Glutamatergic neuron (in vitro differentiated cells): ENCODE measurements around the gene RGS19. TPM values are rescaled to one million over a fixed set of nuclear protein-coding genes. Genes with fewer than 3 reads are reported as not detected.

Experiments used
- DNase-seq: peaks from one replicate; pipeline ENCODE4 v3.0.0; 2022
- H3K27ac Mint-ChIP-seq: one replicate; pipeline ENCODE4 v1.8.0; 2020; ENCODE audit warnings: mild to moderate bottlenecking, mixed read lengths, inconsistent platforms; ENCODE audit not compliant: unreplicated experiment
- H3K27me3 Mint-ChIP-seq: one replicate; pipeline ENCODE4 v1.8.0; 2020; ENCODE audit warnings: mild to moderate bottlenecking, moderate library complexity, mixed read lengths, inconsistent platforms; ENCODE audit not compliant: unreplicated experiment
- H3K36me3 Mint-ChIP-seq: one replicate; pipeline ENCODE4 v1.8.0; 2020; ENCODE audit warnings: mild to moderate bottlenecking, mixed read lengths, inconsistent platforms; ENCODE audit not compliant: unreplicated experiment
- H3K4me1 Mint-ChIP-seq: one replicate; pipeline ENCODE4 v1.8.0; 2020; ENCODE audit warnings: mild to moderate bottlenecking, low read depth, mixed read lengths, inconsistent platforms; ENCODE audit not compliant: unreplicated experiment
- H3K4me3 Mint-ChIP-seq: one replicate; pipeline ENCODE4 v1.8.0; 2020; ENCODE audit warnings: mild to moderate bottlenecking, mixed read lengths, inconsistent platforms; ENCODE audit not compliant: unreplicated experiment
- H3K9me3 Mint-ChIP-seq: one replicate; pipeline ENCODE4 v1.8.0; 2020; ENCODE audit warnings: mild to moderate bottlenecking, moderate library complexity, mixed read lengths, inconsistent platforms; ENCODE audit not compliant: unreplicated experiment
- CTCF ChIP-seq: fragments of 200-600 bp; sonication (generic); IDR thresholded peaks from one replicate; pipeline ENCODE4 v1.5.0; 2021; ENCODE audit not compliant: partially characterized antibody, unreplicated experiment
- total RNA-seq: library from RNA; stranded (reverse); fragmentation: NEBNext Ultra II Directional; extraction: Animal tissue kit (Norgen Biotek cat#: 25700); gene quantifications from one replicate; pipeline ENCODE4 v1.2.1, GENCODE V29; 2021; ENCODE audit not compliant: unreplicated experiment

RGS19 gene
- total RNA-seq, 1 donor from 2014 or later = 4.4 TPM

GRCh38 chr20:64083804-64084684 lies 4.7 kb upstream of the RGS19 start, which contains the start of gene LKAAEAR1:
LKAAEAR1 (minus strand) TSS chr20:64084398; CDS start chr20:64084219, 179 bp downstream.
- H3K27ac Mint-ChIP-seq = peak within 1 kb of the TSS; percentile 75
- peak; percentile 20 for TF ChIP-seq CTCF

GRCh38 chr20:64083378-64083803 lies 4.1 kb upstream of the RGS19 start:
- Mint-ChIP-seq H3K4me3 (peak overlapping the region; percentile 57), H3K9me3 (peaks cover 19% of the 10 kb centered on the region), H3K4me1 (peaks cover 9% of the 10 kb centered on the region), H3K27me3 (peaks cover 29% of the 10 kb centered on the region), H3K36me3 (peaks cover 11% of the 10 kb centered on the region), H3K27ac (no peak overlapping the region)
- TF ChIP-seq CTCF = peak; percentile 60
- DNase-seq = peak; percentile 90

More at GRCh38 chr20:64083804-64084684, 4.7 kb upstream of the RGS19 start, which contains the start of gene LKAAEAR1:
- Mint-ChIP-seq H3K9me3 (peaks cover 25% of the 10 kb centered on the region), H3K27me3 (peaks cover 34% of the 10 kb centered on the region), H3K36me3 (peaks cover 16% of the 10 kb centered on the region), H3K4me3 (peak within 1 kb of the TSS; percentile 93), H3K4me1 (peaks cover 9% of the 10 kb centered on the region)
- DNase-seq = no peak

GRCh38 chr20:64082820-64083377 lies 3.6 kb upstream of the RGS19 start:
- Mint-ChIP-seq H3K9me3 (peaks cover 14% of the 10 kb centered on the region), H3K27me3 (peaks cover 25% of the 10 kb centered on the region), H3K27ac (no peak overlapping the region), H3K4me3 (peak overlapping the region; percentile 57), H3K36me3 (peaks cover 8% of the 10 kb centered on the region), H3K4me1 (peaks cover 9% of the 10 kb centered on the region)
- DNase-seq = no peak
- no peak for TF ChIP-seq CTCF

GRCh38 chr20:64082126-64082731 lies 2.9 kb upstream of the RGS19 start:
- Mint-ChIP-seq H3K4me1 (peaks cover 9% of the 10 kb centered on the region), H3K27ac (no peak overlapping the region), H3K9me3 (peaks cover 14% of the 10 kb centered on the region), H3K4me3 (peak overlapping the region; percentile 59), H3K36me3 (peaks cover 8% of the 10 kb centered on the region), H3K27me3 (peaks cover 23% of the 10 kb centered on the region)
- no peak for TF ChIP-seq CTCF
- no peak for DNase-seq

GRCh38 chr20:64081624-64081964 lies 2.3 kb upstream of the RGS19 start:
- peaks cover 6% of the 10 kb centered on the region for H3K36me3 Mint-ChIP-seq
- peaks cover 13% of the 10 kb centered on the region for H3K9me3 Mint-ChIP-seq

More at GRCh38 chr20:64081624-64081964, 2.3 kb upstream of the RGS19 start:
- TF ChIP-seq CTCF = no peak
- Mint-ChIP-seq H3K27me3 (peaks cover 23% of the 10 kb centered on the region), H3K27ac (no peak overlapping the region), H3K4me1 (peaks cover 9% of the 10 kb centered on the region), H3K4me3 (peak overlapping the region; percentile 59)
- DNase-seq = no peak
